Effector CD4-positive, alpha-beta T cell (primary cell): Measurements from ENCODE around the gene IL1RN.

Source experiments
- DNase-seq: peaks from one replicate; pipeline ENCODE4 v3.0.0-alpha.2; 2020

IL1RN gene

DNA sequence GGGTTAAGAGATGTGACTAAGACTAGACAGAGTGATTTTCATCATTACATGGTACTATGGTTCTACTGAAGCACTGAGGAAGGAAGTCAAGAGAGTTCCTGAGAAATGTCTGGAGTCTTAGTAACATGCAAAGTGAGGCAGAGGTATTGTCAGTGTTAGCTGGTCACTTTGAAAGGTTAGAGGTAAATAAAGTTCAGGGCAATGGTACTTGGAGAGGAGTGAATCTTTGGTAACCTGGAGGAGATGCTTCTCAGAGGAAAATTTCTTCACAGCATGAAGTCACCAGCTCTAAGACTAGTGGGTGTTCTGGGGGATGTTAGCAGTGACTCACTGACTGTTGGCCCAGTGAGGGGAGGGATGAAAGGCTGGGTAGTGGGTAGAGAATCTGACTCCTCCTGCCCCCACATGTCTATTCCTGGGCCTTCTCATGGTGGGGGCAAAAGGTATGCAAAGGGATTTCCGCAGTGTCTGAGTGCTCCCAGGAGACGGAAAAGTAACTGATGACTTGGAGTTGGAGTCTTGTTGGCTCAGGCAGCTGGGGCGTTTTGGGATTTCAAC lies 23.3 kb upstream of the IL1RN start:
- DNase-seq: no peak

DNA sequence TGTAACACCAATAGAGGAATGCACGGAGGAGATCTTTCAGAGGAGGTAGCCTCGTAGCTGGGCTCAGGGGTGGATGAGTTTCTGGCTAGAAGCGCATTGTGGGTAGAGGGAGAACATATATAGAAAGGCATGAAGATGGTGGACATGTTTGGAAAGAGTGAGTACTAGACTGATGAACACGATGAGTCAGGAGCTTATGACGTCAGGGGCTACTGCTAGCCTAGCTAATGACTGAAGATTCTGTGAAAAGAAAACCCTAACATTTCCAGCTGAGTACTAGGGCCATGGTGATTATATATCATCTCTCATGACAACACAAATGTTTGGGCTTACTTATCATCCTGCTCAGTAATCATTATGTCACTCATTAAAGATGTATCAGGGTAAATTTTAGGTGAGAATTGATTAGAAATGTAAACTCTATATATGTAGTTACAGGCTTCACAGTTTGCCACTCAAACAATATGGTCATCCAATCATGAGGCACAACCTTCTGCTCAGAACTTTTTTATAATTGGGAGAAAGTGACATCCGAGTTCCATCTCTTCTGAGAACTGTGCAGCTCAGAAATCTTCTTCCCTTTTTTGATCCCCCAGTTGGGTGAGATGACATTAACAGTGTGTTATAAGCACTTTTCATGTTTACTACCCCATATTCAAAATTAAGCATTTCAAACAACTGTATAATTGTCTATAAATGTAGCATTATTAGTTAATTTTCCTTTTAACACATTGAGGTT lies 22.2 kb upstream of the IL1RN start:
- DNase-seq: no peak

DNA sequence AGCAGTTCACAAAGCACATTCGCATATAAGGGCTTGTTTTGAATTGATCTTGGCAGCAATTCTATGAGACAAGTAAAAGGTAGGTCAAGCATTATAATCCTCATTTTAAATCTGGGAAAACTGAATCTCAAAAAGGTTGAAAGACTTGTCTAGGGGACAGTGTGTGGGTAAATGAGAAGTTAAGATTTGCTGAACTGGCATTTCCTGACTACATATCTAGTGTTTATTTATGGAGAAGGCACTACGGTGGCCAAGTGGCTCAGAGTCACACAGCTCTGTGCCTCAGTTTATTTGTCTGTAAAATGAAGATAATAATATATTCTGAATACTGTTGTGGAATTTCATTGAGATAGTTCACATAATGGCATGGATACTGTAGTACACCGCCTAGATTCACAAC lies 16.3 kb upstream of the IL1RN start:
- DNase-seq: no peak

DNA sequence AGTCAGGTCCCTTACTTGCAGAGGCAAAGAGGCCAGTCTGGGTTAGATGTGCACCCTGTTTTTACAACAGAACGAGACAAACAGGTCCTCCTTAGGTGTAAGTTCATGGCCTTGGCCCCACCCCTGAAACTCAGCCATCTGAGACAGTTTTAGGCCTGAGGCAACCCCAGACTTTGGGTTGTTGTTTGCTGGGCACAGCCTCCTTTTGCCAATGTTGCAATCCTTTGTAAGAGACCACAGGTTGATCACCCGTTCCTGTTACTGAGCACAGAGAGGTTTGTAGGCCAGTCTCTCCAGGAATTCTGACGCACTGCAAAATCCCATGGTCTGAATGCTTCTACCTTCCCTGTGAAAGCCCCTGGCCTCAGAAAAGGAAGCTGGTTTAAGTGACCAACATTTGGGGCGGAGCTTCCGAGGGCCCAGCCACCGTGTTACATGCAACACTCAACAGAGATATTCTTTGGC lies 15.5 kb upstream of the IL1RN start:
- no peak for DNase-seq

DNA sequence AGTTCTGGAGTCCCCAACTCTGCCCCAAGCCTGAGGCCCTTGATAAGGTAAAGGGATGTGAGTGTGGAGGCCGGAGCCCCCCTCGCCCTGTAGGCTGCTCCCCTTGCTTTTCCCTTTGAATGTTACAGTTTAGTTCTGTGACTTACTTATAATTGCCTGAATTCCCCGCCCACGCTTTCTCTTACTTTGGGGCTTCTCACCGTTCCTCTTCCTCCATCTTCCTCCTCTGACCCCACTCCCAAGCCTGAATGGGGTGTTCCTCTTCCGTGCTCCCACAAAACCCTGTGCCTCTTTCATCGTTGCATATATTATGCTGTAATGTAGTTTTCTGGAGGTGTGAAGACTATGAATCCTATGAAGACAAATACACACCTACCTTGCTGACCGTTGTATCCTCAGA lies 15.0 kb upstream of the IL1RN start:
- no peak for DNase-seq

DNA sequence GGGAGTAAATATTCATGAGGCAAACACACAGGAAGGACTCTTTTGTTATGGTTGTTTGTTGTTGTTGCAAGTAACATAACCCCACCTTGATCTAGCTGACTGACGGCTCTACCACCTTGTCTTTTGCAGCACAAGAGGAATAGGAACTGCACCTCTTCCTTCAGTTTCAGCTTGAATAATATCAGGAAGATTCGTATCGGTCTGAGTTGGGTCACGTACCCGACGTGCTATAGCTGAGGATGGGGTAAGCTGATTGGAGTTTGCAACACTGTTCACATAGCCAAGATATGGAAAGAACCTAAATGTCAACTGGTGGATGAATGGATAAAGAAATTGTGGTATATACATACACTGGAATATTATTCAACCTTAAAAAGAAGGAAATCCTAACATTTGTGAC lies 14.5 kb upstream of the IL1RN start:
- no peak for DNase-seq

DNA sequence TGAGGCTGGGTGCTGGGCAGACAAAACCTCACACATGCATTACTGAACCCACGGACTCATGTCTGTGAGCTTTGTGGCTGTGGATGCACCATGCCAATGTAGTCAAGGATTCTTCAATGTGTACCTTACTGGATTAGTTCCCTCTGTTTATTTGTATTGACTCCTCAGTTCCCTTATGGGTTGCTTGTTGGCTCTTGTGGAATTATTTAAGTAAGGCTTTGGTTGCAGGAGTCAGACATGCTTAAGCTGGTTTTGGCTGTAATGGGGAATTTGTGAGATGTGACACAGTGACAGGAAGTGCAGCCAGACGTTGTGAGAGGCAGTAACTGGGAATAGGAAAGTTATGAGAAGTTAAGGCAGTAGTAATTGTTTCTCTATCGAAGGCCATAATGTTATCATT lies 13.6 kb upstream of the IL1RN start:
- DNase-seq: no peak

DNA sequence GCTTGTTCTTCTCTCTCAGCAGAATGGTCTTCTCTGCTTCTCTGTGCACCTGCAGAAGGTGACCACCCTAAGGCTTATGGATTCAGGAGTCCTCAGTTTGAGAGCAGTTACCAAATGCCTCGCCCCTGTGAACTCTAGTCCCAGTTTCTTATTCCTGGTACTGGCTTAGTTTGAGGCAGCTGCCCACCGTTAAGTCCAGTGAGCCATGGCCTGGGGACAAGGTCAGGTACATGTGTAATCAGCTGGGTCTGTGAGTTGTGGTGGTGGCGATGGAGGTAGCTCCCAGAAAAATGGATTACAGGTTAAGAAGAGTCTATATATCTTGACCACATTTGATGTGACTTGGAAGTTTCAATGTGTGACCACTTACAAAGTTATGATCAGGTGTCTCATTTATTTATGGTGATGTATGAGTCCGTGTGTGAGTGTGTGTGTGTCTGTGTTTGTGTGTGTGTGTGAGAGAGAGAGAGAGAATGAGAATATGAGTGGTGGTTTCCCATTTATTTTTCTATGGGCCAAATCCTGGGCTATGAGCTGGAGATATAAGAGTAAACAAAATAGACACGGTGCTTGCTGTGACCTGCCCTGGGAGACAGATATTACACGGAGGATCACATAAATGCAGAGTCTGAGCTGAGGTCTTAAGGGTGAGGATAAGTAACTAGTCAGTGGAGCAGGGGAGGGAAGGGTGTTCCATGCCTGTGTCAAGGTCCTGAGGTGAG lies 13.0 kb upstream of the IL1RN start:
- DNase-seq: no peak

DNA sequence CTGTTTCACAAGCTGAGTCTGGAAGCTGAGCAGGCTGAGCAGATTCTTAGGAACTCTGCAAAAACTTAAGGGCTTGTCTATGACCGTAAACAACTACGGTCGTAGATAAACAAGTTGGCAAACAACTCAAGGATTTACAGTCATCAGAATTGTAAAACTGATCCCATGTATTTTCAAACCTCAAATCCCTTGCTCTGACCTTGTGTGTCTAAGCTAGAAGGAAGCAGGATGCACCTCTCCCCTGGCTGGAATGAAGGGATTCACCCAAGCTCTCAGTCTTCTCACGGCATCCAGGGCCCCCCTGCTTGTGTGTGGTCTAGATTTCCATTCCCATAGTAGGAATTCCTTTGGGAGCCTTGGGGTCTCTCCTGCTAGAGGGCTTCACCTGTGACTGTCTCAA lies 12.4 kb upstream of the IL1RN start:
- no peak for DNase-seq

DNA sequence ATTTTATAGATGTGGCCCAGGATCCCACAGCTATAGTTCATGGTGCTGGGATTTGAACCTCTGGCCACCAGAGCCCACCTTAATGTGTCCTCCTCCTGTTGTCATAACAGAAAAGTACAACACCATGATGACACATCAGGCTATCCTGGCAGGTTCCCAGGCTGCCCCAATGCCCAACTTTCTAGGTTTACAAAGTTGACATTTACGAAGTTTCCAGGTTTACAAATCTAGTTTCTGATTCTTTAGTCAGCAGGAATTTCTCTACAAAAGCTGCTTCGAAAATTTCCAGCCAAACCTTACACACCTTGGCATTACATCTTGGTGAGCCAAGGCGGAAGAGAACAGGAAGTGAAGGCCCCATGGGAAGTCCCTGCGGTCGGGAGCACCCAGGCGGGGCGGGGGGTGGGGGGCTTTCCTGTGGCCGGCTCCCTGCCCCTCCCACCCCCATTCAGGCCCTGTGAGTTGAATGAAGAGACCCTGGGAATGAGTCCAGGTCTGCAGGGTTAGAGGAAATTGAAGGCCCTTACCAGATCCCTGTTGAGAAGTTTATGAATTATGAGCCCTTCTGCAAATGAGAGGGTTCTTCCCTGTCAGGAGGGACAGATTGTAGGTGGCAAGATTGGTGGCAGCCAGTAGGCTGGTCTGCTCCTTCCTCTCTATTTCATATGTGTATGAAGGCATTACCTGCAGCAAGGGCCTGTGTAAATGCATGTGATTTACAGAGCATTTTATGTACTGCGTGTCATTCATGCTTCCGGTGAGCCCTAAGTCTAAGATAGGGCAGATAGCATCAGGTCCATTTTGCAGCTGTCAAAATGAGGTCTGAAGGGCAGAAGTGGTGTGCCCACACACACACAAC lies 11.1 kb upstream of the IL1RN start:
- no peak for DNase-seq

DNA sequence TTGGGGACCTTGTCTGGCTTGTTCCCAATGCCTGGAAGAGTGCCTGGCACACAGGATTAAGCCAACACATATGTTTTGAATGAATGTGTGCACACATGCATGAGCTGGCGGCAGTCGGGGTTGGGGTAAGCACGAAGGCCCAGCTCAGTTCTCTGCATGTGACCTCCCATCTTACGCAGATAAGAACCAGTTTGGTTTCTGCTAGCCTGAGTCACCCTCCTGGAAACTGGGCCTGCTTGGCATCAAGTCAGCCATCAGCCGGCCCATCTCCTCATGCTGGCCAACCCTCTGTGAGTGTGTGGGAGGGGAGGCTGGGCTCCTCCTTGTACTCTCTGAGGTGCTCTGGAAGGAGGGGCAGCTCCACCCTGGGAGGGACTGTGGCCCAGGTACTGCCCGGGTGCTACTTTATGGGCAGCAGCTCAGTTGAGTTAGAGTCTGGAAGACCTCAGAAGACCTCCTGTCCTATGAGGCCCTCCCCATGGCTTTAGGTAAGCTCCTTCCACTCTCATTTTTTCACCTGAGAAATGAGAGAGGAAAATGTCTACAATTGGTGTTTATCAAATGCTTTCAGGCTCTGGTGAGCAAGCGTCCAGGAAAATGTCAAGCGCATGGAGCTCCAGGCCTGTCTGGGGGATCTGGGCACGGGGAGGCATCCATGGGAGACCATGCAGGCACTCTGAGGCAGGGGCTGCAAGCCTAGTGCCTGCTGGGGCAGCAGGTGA lies 9.7 kb upstream of the IL1RN start:
- DNase-seq: no peak

DNA sequence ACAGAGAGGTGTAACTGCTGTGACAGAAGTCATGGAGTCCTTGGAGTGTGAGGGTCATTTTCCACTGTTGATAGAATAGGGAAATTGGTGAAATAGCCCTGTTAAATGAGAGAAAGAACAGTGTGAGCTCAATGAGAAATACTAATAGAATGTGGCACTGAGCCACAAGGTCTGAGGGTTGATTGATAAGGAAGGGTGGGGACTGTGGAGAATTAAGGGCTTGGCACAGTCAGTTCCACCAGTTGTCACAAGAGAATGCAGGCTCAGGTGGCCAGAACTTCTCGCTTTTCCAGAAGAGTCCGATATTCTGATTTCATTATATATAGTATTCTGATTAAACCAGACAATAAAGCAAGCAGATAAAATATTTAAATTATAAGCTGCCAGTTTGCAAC lies 9.1 kb upstream of the IL1RN start:
- DNase-seq: no peak

DNA sequence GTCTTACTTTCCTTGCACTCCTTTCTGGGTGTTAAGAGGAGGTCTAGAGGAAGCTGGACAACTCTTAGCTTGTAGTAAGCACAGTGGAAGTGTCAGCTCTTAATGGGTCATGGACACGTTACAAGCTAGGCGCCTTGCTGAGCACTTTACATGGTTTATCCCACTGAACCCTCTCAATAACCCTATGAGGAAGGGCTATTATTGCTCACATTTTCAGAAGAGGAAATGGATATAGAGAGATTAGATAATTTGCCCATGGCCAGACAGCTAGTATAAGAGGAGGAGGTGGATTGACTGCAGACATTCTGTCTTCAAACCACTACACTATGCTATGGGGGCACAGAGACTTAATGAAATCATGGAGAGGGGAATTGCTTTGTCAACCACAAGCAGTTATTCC lies 8.3 kb upstream of the IL1RN start:
- no peak for DNase-seq

DNA sequence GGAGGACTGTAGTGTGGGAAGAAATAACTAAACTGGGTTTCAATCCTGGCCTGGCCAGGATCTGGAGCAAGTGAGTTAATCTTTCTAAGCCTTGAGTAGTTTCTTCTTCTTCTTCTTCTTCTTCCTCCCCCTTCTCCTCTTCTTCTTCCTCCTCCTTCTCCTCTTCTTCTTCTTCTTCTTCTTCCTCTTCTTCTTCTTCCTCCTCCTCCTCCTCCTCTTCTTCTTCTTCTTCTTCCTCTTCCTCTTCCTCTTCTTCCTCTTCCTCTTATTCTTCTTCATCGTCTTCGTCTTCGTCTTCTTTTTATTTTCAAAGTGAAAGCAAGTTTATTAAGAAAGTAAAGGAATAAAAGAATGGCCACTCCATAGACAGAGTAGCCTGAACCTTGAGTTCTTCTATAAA lies 6.5 kb upstream of the IL1RN start:
- no peak for DNase-seq

DNA sequence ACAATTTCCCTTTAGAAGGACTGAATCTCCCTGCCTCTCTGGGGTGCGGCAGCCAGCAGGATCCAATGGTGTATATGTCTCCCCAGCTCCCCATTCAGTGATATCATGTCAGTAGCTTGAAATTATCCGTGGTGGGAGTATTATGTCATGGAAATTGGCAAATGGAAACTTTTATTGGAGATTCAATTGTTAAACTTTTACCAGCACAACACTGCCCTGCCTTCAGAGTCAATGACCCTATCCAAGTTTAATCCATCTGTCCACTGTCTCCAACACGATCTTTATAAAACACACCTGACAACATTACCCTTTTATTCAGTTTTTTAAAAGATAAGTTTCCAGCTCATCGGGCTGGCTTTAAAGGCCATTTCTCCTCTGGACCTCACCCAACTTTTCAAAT lies 5.0 kb upstream of the IL1RN start:
- no peak for DNase-seq

DNA sequence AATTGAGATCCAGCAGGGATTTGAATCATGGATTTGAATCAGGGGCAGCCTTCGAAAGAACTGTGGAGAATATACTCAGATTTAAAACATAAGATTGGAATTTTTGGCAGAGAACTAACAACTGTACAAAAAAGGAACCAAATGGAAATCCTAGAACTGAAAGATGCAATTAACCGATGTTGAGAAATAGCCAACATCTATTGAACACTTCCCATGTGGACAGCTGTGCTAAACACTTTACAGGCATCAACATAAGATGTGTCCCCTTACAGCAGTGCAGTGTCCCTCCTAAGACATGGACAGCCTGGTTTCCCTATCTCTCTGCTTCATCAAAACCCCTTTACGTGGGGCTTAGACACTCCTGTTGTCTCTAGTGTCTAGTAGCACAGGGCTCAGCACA lies 3.7 kb upstream of the IL1RN start:
- DNase-seq: no peak

DNA sequence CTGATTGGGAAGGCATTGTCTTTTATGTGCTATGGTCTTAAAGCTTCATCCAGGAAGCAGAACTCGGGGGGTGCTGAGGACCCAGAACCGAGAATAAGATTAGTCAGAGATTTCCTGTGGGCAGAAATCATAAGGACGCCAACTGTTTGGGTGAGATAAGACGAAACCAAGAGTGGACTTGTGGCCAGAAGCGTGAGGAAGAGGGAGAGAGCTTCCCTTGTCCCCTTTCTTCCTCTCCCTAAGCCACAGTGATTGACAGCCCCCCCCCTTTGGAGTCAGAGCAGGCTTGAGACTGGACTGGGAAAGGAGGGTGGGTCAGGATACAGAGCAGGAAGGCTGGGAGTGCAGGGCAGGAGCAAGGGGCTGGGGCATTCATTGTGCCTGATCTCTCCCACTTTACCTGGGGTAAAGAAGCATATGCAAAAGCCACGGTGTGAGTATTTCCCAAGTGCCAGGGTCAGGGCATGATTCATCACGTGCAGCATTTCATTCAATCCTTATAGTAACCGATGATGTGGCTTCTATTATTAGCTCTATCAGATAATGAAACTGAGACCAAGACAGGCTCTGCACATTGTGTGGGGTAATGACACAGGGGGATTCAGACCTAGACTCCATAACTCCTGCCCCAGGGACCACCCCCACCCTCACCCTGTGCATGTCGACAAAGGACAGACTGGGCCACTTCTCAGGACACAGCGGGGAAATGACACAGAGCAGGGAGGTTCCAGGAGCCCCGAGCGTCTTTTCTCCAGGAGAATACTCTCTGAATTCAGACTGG lies 3.0 kb upstream of the IL1RN start:
- DNase-seq: no peak

DNA sequence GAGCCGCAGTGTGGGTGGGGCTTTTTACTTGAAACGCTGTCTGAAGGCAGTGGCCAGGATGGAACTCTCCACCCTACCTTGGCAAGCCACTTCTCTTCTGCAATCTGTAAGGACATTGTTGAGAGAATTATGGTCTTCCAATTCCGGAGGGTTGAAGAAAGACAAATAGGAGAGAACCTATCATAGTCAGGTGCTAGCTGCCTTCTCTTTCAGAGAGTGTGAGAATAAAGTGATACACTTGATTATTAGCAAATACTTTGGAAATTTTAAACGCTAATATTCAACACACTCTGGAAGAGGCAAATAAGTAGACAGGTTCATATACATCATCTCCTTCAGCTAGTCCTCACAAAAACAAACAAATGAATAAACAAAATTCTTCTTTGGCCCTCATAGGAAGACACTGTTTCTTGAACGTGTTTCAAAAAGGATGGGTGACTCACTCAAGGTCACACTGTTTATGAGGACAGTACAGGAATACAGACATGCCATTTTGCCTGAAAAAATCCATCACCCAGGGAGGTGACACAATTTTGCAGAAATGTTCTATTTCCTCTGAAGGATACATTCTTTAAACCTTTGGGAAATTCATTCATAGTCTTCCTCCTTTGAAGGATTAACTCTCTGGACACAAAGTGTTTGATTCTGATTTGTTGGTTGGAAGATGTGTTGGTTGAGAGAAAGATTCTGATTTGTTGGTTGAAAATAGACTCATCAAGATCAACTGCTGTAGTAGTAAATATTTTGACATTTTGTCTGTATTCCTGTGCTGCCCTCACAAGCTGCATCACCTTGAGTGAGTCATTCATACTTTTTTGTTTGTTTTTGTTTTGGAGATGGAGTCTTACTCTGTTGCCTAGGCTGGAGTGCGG lies 2.2 kb upstream of the IL1RN start:
- DNase-seq: no peak

DNA sequence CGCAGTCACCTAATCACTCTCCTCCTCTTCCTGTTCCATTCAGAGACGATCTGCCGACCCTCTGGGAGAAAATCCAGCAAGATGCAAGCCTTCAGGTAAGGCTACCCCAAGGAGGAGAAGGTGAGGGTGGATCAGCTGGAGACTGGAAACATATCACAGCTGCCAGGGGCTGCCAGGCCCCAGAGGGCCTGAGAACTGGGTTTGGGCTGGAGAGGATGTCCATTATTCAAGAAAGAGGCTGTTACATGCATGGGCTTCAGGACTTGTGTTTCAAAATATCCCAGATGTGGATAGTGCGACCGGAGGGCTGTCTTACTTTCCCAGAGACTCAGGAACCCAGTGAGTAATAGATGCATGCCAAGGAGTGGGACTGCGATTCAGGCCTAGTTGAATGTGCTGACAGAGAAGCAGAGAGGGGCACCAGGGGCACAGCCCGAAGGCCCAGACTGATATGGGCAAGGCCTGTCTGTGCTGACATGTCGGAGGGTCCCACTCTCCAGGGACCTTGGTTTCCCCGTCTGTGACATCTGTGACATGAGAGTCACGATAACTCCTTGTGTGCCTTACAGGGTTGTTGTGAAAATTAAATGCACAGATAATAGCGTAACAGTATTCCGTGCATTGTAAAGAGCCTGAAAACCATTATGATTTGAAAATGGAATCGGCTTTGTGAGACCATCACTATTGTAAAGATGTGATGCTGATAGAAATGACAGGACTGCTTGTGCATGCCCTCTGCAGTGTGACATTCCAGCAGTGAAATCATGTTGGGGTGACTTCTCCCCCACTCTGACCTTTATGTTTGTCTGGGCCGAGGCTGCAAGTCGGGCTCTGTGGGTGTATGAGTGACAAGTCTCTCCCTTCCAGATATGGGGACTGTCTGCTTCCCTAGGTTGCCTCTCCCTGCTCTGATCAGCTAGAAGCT lies 510 bp downstream of the IL1RN start:
- DNase-seq: no peak
